ENCODE data around the gene PEX14.

PEX14 gene

DNA sequence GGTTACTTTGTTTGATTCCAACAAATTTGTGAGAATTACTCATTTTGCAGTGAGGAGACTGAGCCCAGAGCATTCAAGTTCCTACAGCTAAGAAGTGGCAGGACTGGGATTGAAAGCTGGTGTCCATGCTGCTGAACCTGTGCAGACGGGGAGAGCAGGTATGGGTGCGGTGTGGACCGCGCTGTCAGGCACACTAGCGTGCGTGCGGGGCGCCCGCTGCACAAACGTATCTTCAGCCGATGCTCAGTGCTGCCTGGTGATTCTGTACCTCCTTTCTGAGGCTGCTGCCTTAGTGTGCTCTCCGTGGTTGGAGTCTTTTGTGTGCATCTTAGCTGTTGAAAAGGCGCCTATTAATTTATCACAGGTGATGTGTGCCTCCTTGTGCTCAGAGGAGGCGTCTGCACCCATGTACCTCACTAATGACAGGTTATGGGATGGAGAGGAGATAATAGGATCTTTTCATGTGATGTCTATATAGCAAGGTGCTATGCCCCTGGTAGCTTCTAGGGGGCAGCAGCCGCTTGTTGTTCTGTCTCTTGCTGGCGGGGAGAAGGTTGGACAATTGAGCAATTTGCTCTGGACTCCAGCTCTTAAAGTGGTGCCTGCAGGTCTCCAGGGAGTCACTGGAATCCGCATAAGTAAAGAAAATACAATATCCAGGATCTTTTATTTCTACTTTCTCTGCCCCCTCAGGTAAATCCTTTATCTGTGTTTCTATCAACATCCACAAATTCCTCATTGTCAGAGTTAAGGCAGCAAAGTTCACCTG, 32.5 kb downstream of the PEX14 start:
- H3K4me1 ChIP-seq (ENCODE audit: control insufficient read depth in 2 of 2, insufficient read depth in 2 of 2, low read length in 2 of 2) = peaks cover 15 to 23% of the 10 kb centered on the region in 2 donors
- no peak overlapping the region for H3K27ac ChIP-seq (ENCODE audit: low read depth in 2 of 2, low read length in 2 of 2)
- no peaks in the 10 kb centered on the region for H3K9me3 ChIP-seq (ENCODE audit: control insufficient read depth in 2 of 2, low read length in 2 of 2)
- no peaks in the 10 kb centered on the region for H3K27me3 ChIP-seq (ENCODE audit: control insufficient read depth in 2 of 2, insufficient read depth in 2 of 2, low read length in 2 of 2)
- no peaks in the 10 kb centered on the region for H3K36me3 ChIP-seq (ENCODE audit: control insufficient read depth in 2 of 2, insufficient read depth in 2 of 2, low read length in 2 of 2)
- H3K9ac ChIP-seq (ENCODE audit: low read depth in 1 of 2, low read length in 2 of 2) = no peak overlapping the region
- H3K4me3 ChIP-seq (ENCODE audit: low read length in 2 of 2) = no peak overlapping the region

DNA sequence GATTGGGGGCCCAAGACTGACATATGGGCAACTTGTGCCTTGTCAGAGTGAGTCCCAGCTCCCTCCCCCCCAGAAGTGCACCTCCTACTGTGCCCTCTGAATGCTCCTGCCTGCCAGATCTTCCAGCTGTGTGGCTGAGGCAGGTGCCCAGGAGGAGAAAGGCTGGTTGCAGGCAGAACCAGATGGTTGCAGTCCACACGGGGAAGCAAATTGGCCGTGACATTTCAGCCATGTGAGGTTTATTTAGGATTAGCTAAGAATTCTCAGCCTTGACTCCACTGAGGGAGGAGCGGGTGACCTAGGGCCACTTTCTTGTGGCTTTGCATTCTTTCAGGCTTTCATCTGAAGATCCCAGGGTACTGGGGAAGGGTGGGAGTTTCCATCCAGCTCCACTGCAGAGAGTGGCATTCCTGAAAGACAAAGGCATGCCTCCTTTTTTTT, 33.8 kb downstream of the PEX14 start:
- no peak overlapping the region for H3K27ac ChIP-seq (ENCODE audit: low read depth in 2 of 2, low read length in 2 of 2)

DNA sequence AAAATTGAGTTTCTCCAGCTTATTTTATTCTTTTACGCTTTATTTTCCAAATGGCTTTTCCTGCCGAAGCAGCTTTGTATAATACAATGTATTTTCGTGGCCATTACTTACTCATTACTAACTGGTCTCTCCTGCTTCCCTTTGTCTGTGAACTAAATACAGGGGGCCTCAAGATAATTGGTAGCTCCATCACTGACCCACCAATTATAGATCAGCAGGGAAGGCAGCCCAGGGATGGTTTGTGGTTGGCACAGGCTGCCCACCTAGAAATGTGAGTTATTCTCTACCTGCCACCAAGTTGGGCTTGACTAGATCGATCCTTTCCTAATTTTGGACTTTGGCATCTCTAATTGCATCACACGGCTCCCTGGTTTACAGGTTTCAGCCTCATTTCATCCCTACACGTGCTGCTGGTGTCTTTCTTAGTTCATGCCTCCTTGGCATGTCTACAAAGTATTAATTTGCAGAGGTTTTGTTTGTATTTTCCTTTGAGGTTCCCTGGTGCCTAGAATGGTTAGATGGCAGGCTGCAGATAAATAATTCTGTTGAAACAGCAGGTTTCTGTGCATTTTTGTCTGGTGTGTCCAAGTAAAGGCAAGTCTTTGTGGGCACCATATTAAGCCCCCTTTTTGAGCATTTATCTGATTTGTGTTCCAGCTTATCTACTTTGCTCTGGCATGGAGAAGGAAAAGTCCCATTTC, 35.2 kb downstream of the PEX14 start:
- H3K27me3 ChIP-seq (ENCODE audit: control insufficient read depth in 2 of 2, insufficient read depth in 2 of 2, low read length in 2 of 2) = no peaks in the 10 kb centered on the region
- H3K4me1 ChIP-seq (ENCODE audit: control insufficient read depth in 2 of 2, insufficient read depth in 2 of 2, low read length in 2 of 2) = peaks cover 16 to 21% of the 10 kb centered on the region in 2 donors
- no peaks in the 10 kb centered on the region for H3K36me3 ChIP-seq (ENCODE audit: control insufficient read depth in 2 of 2, insufficient read depth in 2 of 2, low read length in 2 of 2)
- H3K4me3 ChIP-seq (ENCODE audit: low read length in 2 of 2) = no peak overlapping the region
- no peaks in the 10 kb centered on the region for H3K9me3 ChIP-seq (ENCODE audit: control insufficient read depth in 2 of 2, low read length in 2 of 2)
- no peak overlapping the region for H3K9ac ChIP-seq (ENCODE audit: low read depth in 1 of 2, low read length in 2 of 2)
- H3K27ac ChIP-seq (ENCODE audit: low read depth in 2 of 2, low read length in 2 of 2) = peak overlapping the region in 1 of 2 donors; percentile 26

More for the DNA sequence above, 33.8 kb downstream of the PEX14 start:
- Histone ChIP-seq H3K36me3 (ENCODE audit: control insufficient read depth in 2 of 2, insufficient read depth in 2 of 2, low read length in 2 of 2) (no peaks in the 10 kb centered on the region), H3K9me3 (ENCODE audit: control insufficient read depth in 2 of 2, low read length in 2 of 2) (no peaks in the 10 kb centered on the region), H3K4me3 (ENCODE audit: low read length in 2 of 2) (no peak overlapping the region), H3K9ac (ENCODE audit: low read depth in 1 of 2, low read length in 2 of 2) (no peak overlapping the region), H3K4me1 (ENCODE audit: control insufficient read depth in 2 of 2, insufficient read depth in 2 of 2, low read length in 2 of 2) (peaks cover 13 to 21% of the 10 kb centered on the region in 2 donors), H3K27me3 (ENCODE audit: control insufficient read depth in 2 of 2, insufficient read depth in 2 of 2, low read length in 2 of 2) (no peaks in the 10 kb centered on the region)

DNA sequence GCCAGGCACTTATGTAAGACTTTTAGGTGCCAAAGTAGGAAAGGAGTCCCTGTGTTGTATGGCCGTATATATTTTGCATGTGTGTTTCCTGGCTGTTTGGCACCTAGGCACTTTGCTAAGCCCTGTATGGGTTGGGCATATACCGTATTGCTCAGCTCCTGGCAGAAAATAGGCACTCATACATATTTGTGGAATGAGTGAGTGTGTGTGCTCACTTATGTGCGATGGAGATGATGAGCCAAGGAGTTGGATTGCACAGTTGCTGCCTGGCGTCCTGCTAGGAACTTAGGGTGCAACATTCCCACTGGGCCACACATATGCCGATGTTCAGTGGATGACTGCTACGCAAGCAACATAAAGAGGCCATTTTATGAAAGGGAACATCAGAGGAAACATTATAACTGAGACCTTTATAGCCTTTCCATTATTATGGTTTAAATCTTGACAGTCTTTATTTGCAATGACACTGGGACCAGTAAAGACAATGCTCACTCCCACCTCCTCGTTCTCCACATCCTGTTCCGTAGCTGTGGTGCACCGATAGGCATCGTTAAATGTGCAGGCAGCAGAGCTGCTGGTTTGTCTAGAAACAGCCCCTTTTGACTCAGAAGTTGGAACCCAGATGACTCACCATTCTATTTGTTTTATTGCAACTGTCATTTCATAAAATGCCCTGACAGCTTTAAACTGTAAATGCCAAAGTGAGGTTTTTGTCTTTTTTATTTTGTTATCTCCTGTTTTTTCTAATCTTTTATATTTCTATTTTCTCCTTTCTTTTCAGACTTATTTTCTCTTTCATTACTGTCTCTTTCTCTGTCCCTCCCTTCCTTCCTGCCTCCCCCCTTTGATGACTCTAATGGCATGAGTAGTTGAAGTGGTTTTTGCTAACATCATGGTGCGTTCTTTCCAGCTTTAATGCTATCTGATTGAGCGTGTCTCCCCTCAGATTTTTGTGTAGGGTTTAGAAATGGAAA, 36.1 kb downstream of the PEX14 start:
- peak overlapping the region; percentile 26 to 28 for H3K27ac ChIP-seq (ENCODE audit: low read depth in 2 of 2, low read length in 2 of 2)
- no peaks in the 10 kb centered on the region for H3K27me3 ChIP-seq (ENCODE audit: control insufficient read depth in 2 of 2, insufficient read depth in 2 of 2, low read length in 2 of 2)
- H3K9ac ChIP-seq (ENCODE audit: low read depth in 1 of 2, low read length in 2 of 2) = no peak overlapping the region
- H3K4me1 ChIP-seq (ENCODE audit: control insufficient read depth in 2 of 2, insufficient read depth in 2 of 2, low read length in 2 of 2) = peaks cover 16 to 21% of the 10 kb centered on the region in 2 donors
- H3K36me3 ChIP-seq (ENCODE audit: control insufficient read depth in 2 of 2, insufficient read depth in 2 of 2, low read length in 2 of 2) = no peaks in the 10 kb centered on the region
- no peaks in the 10 kb centered on the region for H3K9me3 ChIP-seq (ENCODE audit: control insufficient read depth in 2 of 2, low read length in 2 of 2)
- peak overlapping the region; percentile 11 to 39 for H3K4me3 ChIP-seq (ENCODE audit: low read length in 2 of 2)

DNA sequence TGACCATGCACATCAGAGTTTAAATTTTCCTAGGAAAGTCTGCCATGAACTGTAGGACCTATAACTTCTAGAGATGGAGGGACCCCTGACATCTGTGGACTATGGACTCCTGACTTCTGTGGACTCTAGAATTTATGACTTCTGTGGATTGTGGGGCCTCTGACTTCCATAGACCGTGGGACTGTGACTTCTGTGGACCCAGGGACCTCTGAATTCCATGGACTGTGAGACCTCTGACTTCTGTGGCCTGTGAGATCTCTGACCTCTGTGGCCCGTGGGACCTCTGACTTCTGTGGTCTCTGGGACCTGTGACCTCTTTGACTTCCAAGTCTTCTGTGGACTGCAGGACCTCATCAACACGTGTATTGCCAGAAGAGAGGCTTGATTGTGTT, 36.7 kb downstream of the PEX14 start:
- H3K9ac ChIP-seq (ENCODE audit: low read depth in 1 of 2, low read length in 2 of 2) = no peak overlapping the region
- peak overlapping the region in 1 of 2 donors; percentile 28 for H3K27ac ChIP-seq (ENCODE audit: low read depth in 2 of 2, low read length in 2 of 2)
- no peaks in the 10 kb centered on the region for H3K27me3 ChIP-seq (ENCODE audit: control insufficient read depth in 2 of 2, insufficient read depth in 2 of 2, low read length in 2 of 2)
- H3K9me3 ChIP-seq (ENCODE audit: control insufficient read depth in 2 of 2, low read length in 2 of 2) = no peaks in the 10 kb centered on the region
- no peak overlapping the region for H3K4me3 ChIP-seq (ENCODE audit: low read length in 2 of 2)
- peaks cover 16 to 21% of the 10 kb centered on the region in 2 donors for H3K4me1 ChIP-seq (ENCODE audit: control insufficient read depth in 2 of 2, insufficient read depth in 2 of 2, low read length in 2 of 2)
- H3K36me3 ChIP-seq (ENCODE audit: control insufficient read depth in 2 of 2, insufficient read depth in 2 of 2, low read length in 2 of 2) = no peaks in the 10 kb centered on the region

DNA sequence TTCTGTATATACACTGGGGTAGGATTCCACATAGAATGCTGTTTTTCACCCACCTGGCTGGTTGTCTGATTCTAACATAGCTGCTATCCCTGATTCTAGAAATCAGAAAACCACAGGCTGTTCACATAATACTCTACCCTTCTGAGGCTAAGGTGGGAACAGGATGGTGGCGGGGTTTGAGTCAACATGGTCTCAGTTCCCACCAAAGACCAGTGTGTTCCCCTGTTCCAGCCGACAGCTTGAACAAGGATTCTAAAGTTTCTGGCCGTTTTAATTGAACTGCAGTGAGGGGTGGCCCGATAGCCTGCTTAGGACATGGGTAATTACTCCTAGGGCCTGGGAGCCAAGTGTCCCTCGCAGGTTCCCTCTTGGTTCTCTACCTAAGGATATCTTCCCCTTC, 38.4 kb downstream of the PEX14 start:
- H3K9me3 ChIP-seq (ENCODE audit: control insufficient read depth in 2 of 2, low read length in 2 of 2) = no peaks in the 10 kb centered on the region
- H3K36me3 ChIP-seq (ENCODE audit: control insufficient read depth in 2 of 2, insufficient read depth in 2 of 2, low read length in 2 of 2) = no peaks in the 10 kb centered on the region
- H3K4me1 ChIP-seq (ENCODE audit: control insufficient read depth in 2 of 2, insufficient read depth in 2 of 2, low read length in 2 of 2) = peaks cover 16 to 19% of the 10 kb centered on the region in 2 donors
- H3K9ac ChIP-seq (ENCODE audit: low read depth in 1 of 2, low read length in 2 of 2) = no peak overlapping the region
- no peaks in the 10 kb centered on the region for H3K27me3 ChIP-seq (ENCODE audit: control insufficient read depth in 2 of 2, insufficient read depth in 2 of 2, low read length in 2 of 2)
- no peak overlapping the region for H3K4me3 ChIP-seq (ENCODE audit: low read length in 2 of 2)
- no peak overlapping the region for H3K27ac ChIP-seq (ENCODE audit: low read depth in 2 of 2, low read length in 2 of 2)

DNA sequence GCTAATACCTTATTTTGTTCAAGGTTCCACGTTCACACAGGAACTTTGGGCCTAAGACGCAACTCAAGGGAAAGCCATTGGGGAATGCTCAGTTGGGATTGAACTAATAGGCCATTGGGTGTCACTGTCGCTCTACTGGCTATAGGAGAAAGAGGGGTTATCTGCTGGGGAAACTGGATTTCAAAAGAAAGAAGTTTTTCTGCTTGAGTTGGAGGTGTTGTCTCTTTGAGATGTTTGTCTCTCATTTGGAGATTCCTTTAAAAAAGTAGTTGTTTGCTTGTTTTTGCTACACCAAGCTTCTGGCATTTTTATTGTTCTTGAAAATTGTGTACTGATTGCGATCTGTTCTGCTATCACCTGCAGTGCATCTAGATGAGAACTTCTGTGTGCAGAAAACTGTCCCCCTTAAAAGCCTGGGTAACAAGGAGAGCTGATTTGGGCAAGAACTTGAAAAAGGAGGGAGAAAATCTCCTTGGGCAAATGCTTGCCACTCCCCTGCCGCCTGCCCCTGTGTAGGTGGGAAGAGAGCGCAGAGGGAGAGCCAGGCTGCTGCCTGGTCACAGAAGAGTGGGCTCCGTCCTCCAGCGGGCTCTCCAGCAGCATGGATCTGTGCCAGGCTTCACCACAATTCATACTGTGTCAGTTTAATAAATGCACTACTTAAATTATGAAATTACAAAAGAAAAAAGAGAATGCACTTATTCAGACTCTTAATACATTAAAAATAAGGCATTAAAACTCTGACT, 39.9 kb downstream of the PEX14 start:
- H3K9ac ChIP-seq (ENCODE audit: low read depth in 1 of 2, low read length in 2 of 2) = no peak overlapping the region
- H3K4me1 ChIP-seq (ENCODE audit: control insufficient read depth in 2 of 2, insufficient read depth in 2 of 2, low read length in 2 of 2) = peaks cover 16 to 19% of the 10 kb centered on the region in 2 donors
- no peaks in the 10 kb centered on the region for H3K9me3 ChIP-seq (ENCODE audit: control insufficient read depth in 2 of 2, low read length in 2 of 2)
- no peak overlapping the region for H3K4me3 ChIP-seq (ENCODE audit: low read length in 2 of 2)
- H3K27ac ChIP-seq (ENCODE audit: low read depth in 2 of 2, low read length in 2 of 2) = no peak overlapping the region
- no peaks in the 10 kb centered on the region for H3K36me3 ChIP-seq (ENCODE audit: control insufficient read depth in 2 of 2, insufficient read depth in 2 of 2, low read length in 2 of 2)
- no peaks in the 10 kb centered on the region for H3K27me3 ChIP-seq (ENCODE audit: control insufficient read depth in 2 of 2, insufficient read depth in 2 of 2, low read length in 2 of 2)

DNA sequence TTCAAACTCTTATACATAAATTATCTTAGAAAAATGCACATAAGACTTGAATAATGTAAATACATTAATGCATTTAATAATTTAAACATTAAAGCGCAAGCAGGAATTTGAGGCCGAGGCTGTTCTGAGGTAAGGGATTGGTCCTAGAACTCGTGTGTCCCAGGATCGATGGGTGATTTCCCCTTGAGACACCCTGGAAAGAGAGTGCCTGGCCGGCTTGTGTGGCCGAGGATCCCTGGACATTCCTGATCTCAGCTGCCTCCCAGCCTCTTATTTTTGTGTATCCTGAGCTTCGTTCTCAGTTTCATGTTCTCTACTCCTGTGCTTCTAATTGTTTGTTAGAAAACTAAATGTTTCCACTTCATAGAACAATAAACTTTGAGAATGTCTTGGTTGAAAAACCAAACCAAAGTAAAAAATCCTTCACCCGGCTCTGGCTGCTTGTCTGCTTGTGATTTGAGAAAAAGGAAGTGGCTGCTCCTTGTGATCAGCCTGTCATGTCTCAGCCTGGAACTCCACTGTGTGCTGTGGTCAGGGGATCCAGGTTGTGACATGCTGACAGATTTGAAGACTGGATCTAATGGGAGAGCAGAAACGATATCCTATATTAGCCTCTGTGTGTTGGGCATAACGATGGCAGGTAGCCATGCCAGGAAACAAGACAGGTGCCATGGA, 40.7 kb downstream of the PEX14 start:
- H3K4me3 ChIP-seq (ENCODE audit: low read length in 2 of 2) = no peak overlapping the region
- no peaks in the 10 kb centered on the region for H3K27me3 ChIP-seq (ENCODE audit: control insufficient read depth in 2 of 2, insufficient read depth in 2 of 2, low read length in 2 of 2)
- H3K27ac ChIP-seq (ENCODE audit: low read depth in 2 of 2, low read length in 2 of 2) = no peak overlapping the region
- no peak overlapping the region for H3K9ac ChIP-seq (ENCODE audit: low read depth in 1 of 2, low read length in 2 of 2)
- peaks cover 11% of the 10 kb centered on the region in 2 donors for H3K4me1 ChIP-seq (ENCODE audit: control insufficient read depth in 2 of 2, insufficient read depth in 2 of 2, low read length in 2 of 2)
- peaks cover 0 to 2% of the 10 kb centered on the region in 2 donors for H3K36me3 ChIP-seq (ENCODE audit: control insufficient read depth in 2 of 2, insufficient read depth in 2 of 2, low read length in 2 of 2)
- no peaks in the 10 kb centered on the region for H3K9me3 ChIP-seq (ENCODE audit: control insufficient read depth in 2 of 2, low read length in 2 of 2)
